H1 (cell line): ENCODE measurements around the gene KLF18. TPM values are rescaled to one million over a fixed set of nuclear protein-coding genes. Genes with fewer than 3 reads are reported as not detected.

ENCODE experiments used
- CTCF ChIA-PET: fragments of 300-600 bp; sonication (Branson Sonifier 250); formaldehyde crosslinking; loops from one replicate; lab custom pipeline; 2021; ENCODE audit not compliant: partially characterized antibody; lab: Charles Lee
- POLR2A ChIA-PET: fragments of 300-600 bp; sonication (Branson Sonifier 250); formaldehyde crosslinking; loops from one replicate; lab custom pipeline; 2021; ENCODE audit warnings: inconsistent platforms; ENCODE audit not compliant: partially characterized antibody; lab: Charles Lee
- DNase-seq, 2 experiments: peaks; one replicate each; pipeline versions ENCODE4 v3.0.0 to v3.0.0-alpha.2; 2010 to 2022; ENCODE audit warnings: low spot score in 2 of 2, low read depth in 1 of 2, mixed read lengths in 1 of 2
- FAIRE-seq: peaks from 2 replicates; lab custom pipeline; 2011; peaks lifted over from hg19 to GRCh38; lab: Jason Lieb, UNC
- H2AFZ ChIP-seq: 2 replicates; pipeline ENCODE4 v1.8.1; 2012; ENCODE audit warnings: low read length, inconsistent platforms
- H2AK5ac ChIP-seq: 2 replicates; pipeline ENCODE4 v1.6.1; 2013; ENCODE audit warnings: low read depth, low read length
- H2BK120ac ChIP-seq: replicated peaks from 2 replicates; pipeline ENCODE3; 2013; ENCODE audit warnings: low read depth, low read length, inconsistent platforms
- H2BK12ac ChIP-seq: 2 replicates; pipeline ENCODE4 v1.6.1; 2013; ENCODE audit warnings: low read depth, low read length
- H2BK15ac ChIP-seq: 2 replicates; pipeline ENCODE4 v1.6.1; 2013; ENCODE audit warnings: low read length
- H2BK20ac ChIP-seq: 2 replicates; pipeline ENCODE4 v1.6.1; 2013; ENCODE audit warnings: low read length
- H2BK5ac ChIP-seq: 2 replicates; pipeline ENCODE4 v1.6.1; 2013; ENCODE audit warnings: low read depth, low read length
- H3K14ac ChIP-seq: 2 replicates; pipeline ENCODE4 v1.6.1; 2013; ENCODE audit warnings: inconsistent platforms; ENCODE audit not compliant: insufficient read length
- H3K18ac ChIP-seq: 2 replicates; pipeline ENCODE4 v1.6.1; 2013; ENCODE audit warnings: low read length; ENCODE audit errors: extremely low read depth
- H3K23ac ChIP-seq: 2 replicates; pipeline ENCODE4 v1.6.1; 2013; ENCODE audit warnings: inconsistent platforms; ENCODE audit not compliant: insufficient read length
- H3K23me2 ChIP-seq: 2 replicates; pipeline ENCODE4 v1.6.1; 2013; ENCODE audit warnings: low read depth, low read length
- H3K27ac ChIP-seq: 2 replicates; pipeline ENCODE4 v1.6.1; 2011; ENCODE audit warnings: low read depth, low read length, inconsistent platforms
- H3K27me3 ChIP-seq, 4 experiments: replicated peaks in 1 of 4; 1 replicate in 1 of 4; 2 replicates in 3 of 4; pipeline versions ENCODE4 v1.6.1 to v1.8.1; 2011 to 2013; ENCODE audit warnings: low read length in 3 of 4, mild to moderate bottlenecking in 3 of 4, inconsistent platforms in 2 of 4, mixed read lengths in 2 of 4, moderate library complexity in 1 of 4; ENCODE audit not compliant: control insufficient read depth in 3 of 4, insufficient read depth in 3 of 4; ENCODE audit errors: extremely low read depth in 1 of 4
- H3K36me3 ChIP-seq, 4 experiments: 2 replicates each; pipeline versions ENCODE4 v1.6.1 to v1.8.1; 2011 to 2013; ENCODE audit warnings: mild to moderate bottlenecking in 4 of 4, low read length in 3 of 4, moderate library complexity in 2 of 4, control low read depth in 1 of 4, inconsistent platforms in 1 of 4; ENCODE audit not compliant: insufficient read depth in 4 of 4, control insufficient read depth in 2 of 4
- H3K4ac ChIP-seq: replicated peaks from 2 replicates; pipeline ENCODE3; 2013; ENCODE audit warnings: low read length, low read depth, mixed read lengths, inconsistent platforms; ENCODE audit not compliant: insufficient read length
- H3K4me1 ChIP-seq, 4 experiments: replicated peaks in 1 of 4; 1 replicate in 1 of 4; 2 replicates in 3 of 4; pipeline versions ENCODE4 v1.6.1 to v1.8.1; 2011 to 2013; ENCODE audit warnings: low read length in 3 of 4, inconsistent platforms in 2 of 4, mixed read lengths in 1 of 4; ENCODE audit not compliant: insufficient read depth in 4 of 4, control insufficient read depth in 3 of 4
- H3K4me2 ChIP-seq, 2 experiments: 2 replicates each; pipeline versions ENCODE4 v1.6.1 to v1.8.1; 2011 to 2013; ENCODE audit warnings: low read depth in 2 of 2, low read length in 2 of 2, control low read depth in 1 of 2, inconsistent platforms in 1 of 2, mild to moderate bottlenecking in 1 of 2; ENCODE audit not compliant: insufficient read depth in 1 of 2
- H3K4me3 ChIP-seq, 4 experiments: fragments of 200-600, 300-600 bp in 1 of 4; sonication (generic), shearing (Covaris generic), sonication (Bioruptor Twin) in 1 of 4; 2 replicates each; pipeline versions ENCODE4 v1.5.1 to v1.8.1; 2011 to 2016; ENCODE audit warnings: low read length in 4 of 4, low read depth in 3 of 4, control low read depth in 2 of 4, inconsistent platforms in 2 of 4, mild to moderate bottlenecking in 2 of 4, mixed read lengths in 1 of 4, moderate library complexity in 1 of 4; ENCODE audit not compliant: insufficient read depth in 2 of 4; ENCODE audit errors: extremely low read depth in 1 of 4
- H3K56ac ChIP-seq: replicated peaks from 2 replicates; pipeline ENCODE3; 2013; ENCODE audit warnings: low read depth, mild to moderate bottlenecking, mixed read lengths, low read length, inconsistent platforms; ENCODE audit not compliant: insufficient read length
- H3K79me1 ChIP-seq: 2 replicates; pipeline ENCODE4 v1.6.1; 2013; ENCODE audit warnings: low read depth, low read length, control low read depth
- H3K79me2 ChIP-seq, 2 experiments: 2 replicates each; pipeline versions ENCODE4 v1.6.1 to v1.8.1; 2012 to 2013; ENCODE audit warnings: low read length in 2 of 2, mild to moderate bottlenecking in 2 of 2, inconsistent platforms in 1 of 2; ENCODE audit not compliant: insufficient read depth in 2 of 2, control insufficient read depth in 1 of 2
- H3K9ac ChIP-seq, 4 experiments: replicated peaks in 1 of 4; 1 replicate in 1 of 4; 2 replicates in 3 of 4; pipeline versions ENCODE4 v1.6.1 to v1.8.1; 2011 to 2013; ENCODE audit warnings: low read depth in 3 of 4, low read length in 3 of 4, control low read depth in 2 of 4, mild to moderate bottlenecking in 2 of 4, moderate library complexity in 2 of 4, inconsistent platforms in 1 of 4; ENCODE audit errors: extremely low read depth in 1 of 4
- H3K9me3 ChIP-seq, 2 experiments: 2 replicates each; pipeline versions ENCODE4 v1.6.1 to v1.8.1; 2012 to 2013; ENCODE audit warnings: mild to moderate bottlenecking in 2 of 2, moderate library complexity in 2 of 2, control low read depth in 1 of 2, inconsistent platforms in 1 of 2, low read depth in 1 of 2, low read length in 1 of 2, mixed read lengths in 1 of 2; ENCODE audit not compliant: insufficient read depth in 2 of 2
- H4K20me1 ChIP-seq, 2 experiments: replicated peaks in 1 of 2; 2 replicates each; pipeline versions ENCODE3 to v1.8.1; 2011 to 2013; ENCODE audit warnings: inconsistent platforms in 2 of 2, low read length in 2 of 2, mild to moderate bottlenecking in 1 of 2; ENCODE audit not compliant: insufficient read depth in 2 of 2, control insufficient read depth in 1 of 2
- H4K5ac ChIP-seq: 2 replicates; pipeline ENCODE4 v1.6.1; 2013; ENCODE audit warnings: low read length, low read depth, mixed read lengths, inconsistent platforms; ENCODE audit not compliant: insufficient read length
- H4K8ac ChIP-seq: 2 replicates; pipeline ENCODE4 v1.8.0; 2013; ENCODE audit warnings: mild to moderate bottlenecking, moderate library complexity, low read length, inconsistent platforms; ENCODE audit not compliant: insufficient read depth; ENCODE audit errors: extremely low read depth
- H4K91ac ChIP-seq: replicated peaks from 2 replicates; pipeline ENCODE3; 2013; ENCODE audit warnings: low read length, mixed read lengths, inconsistent platforms; ENCODE audit not compliant: insufficient read length
- BACH1 ChIP-seq: IDR thresholded peaks from 2 replicates; pipeline ENCODE4 v1.6.1; 2012; ENCODE audit warnings: low read length, improper control_type of control experiment
- CREB1 ChIP-seq: IDR thresholded peaks from 2 replicates; pipeline ENCODE4 v1.6.1; 2012; ENCODE audit warnings: inconsistent platforms
- JUN ChIP-seq: IDR thresholded peaks from 2 replicates; pipeline ENCODE4 v1.6.1; 2011; ENCODE audit warnings: low read depth, mild to moderate bottlenecking, improper control_type of control experiment, low read length
- RAD21 ChIP-seq, 2 experiments: IDR thresholded peaks in 1 of 2; conservative IDR thresholded peaks in 1 of 2; 2 replicates each; pipeline ENCODE4 v1.6.1; 2011; ENCODE audit warnings: low read depth in 2 of 2, low read length in 2 of 2, improper control_type of control experiment in 1 of 2, inconsistent platforms in 1 of 2, mild to moderate bottlenecking in 1 of 2, moderate library complexity in 1 of 2
- SIX5 ChIP-seq: IDR thresholded peaks from 2 replicates; pipeline ENCODE4 v1.6.1; 2011; ENCODE audit warnings: mild to moderate bottlenecking, low read depth, low read length
- WGBS, 2 experiments: shearing (Covaris generic) in 1 of 2; methylation state at CpG; one replicate each; pipeline versions ENCODE4 v1.1.6 to v1.1.7; 2013 to 2015; ENCODE audit warnings: low lambda C conversion rate in 2 of 2, mixed read lengths in 2 of 2, inconsistent platforms in 1 of 2, low coverage in 1 of 2, missing lambda C conversion rate in 1 of 2; ENCODE audit not compliant: insufficient replicate concordance in 2 of 2, insufficient coverage in 1 of 2, insufficient read length in 1 of 2; ENCODE audit errors: extremely low coverage in 1 of 2, missing lambda C conversion rate in 1 of 2; 5-methylcytosine and 5-hydroxymethylcytosine counted together
- polyA plus RNA-seq, 7 experiments: library from polyadenylated mRNA; depleted of rRNA in 3 of 7; stranded (reverse) in 5 of 7; unstranded in 2 of 7; fragments of >200 nt in 5 of 7; fragments of 200-250 nt in 2 of 7; gene quantifications; 1 replicate in 5 of 7; 2 replicates in 1 of 7; 4 replicates in 1 of 7; pipeline versions ENCODE4 v1.2.1 to v1.2.3, GENCODE V29; 2011 to 2013; ENCODE audit warnings: missing spikeins in 2 of 7, mixed read lengths in 2 of 7
- total RNA-seq: library from RNA; stranded (reverse); fragmentation: NEBNext Ultra II Directional; extraction: Animal tissue kit (Norgen Biotek cat#: 25700); gene quantifications from 2 replicates; pipeline ENCODE4 v1.2.1, GENCODE V29; 2021

KLF18 gene
- total and polyA plus RNA-seq, 2 of the 8 experiments (the other 6 are each of a cell fraction or from before 2014, with no cell fraction given), result 0.09 to 0.15 TPM

- H2BK5ac ChIP-seq, result no peak overlapping the region
- no peak overlapping the region for H2BK15ac ChIP-seq
- H4K20me1 ChIP-seq, result no peaks in the 10 kb centered on the region
- TF ChIP-seq BACH1, result no peak
- TF ChIP-seq RAD21 (IDR thresholded peaks at IDR 0.05 in 1 of 2, conservative IDR thresholded peaks at IDR 0.05 in 1 of 2; ENCODE audit: low read depth in 2 of 2, low read length in 2 of 2), result no peak
- no peak for TF ChIP-seq SIX5
- no peak for TF ChIP-seq CREB1
- no peak for TF ChIP-seq JUN
- no peak overlapping the region for H2BK20ac ChIP-seq
- no peak overlapping the region for H3K23ac ChIP-seq
- H3K27me3 ChIP-seq, result no peaks in the 10 kb centered on the region
- H3K14ac ChIP-seq, result no peak overlapping the region
- no peak overlapping the region for H4K5ac ChIP-seq
- 97% methylated on average over 5 of the region's 5 CpGs; no CpG with 5 or more reads in 1 of the 2 experiments for WGBS, 2 experiments
- no peak for DNase-seq
- H2BK120ac ChIP-seq, result no peak overlapping the region
- no peak overlapping the region for H3K9ac ChIP-seq
- no peak overlapping the region for H3K4me2 ChIP-seq
- H4K91ac ChIP-seq, result no peak overlapping the region
- H2AK5ac ChIP-seq, result no peak overlapping the region
- no peak overlapping the region for H4K8ac ChIP-seq
- no peak overlapping the region for H3K18ac ChIP-seq
- H3K4ac ChIP-seq, result no peak overlapping the region
- no peaks in the 10 kb centered on the region for H3K9me3 ChIP-seq
- no peaks in the 10 kb centered on the region for H3K79me2 ChIP-seq
- H3K4me3 ChIP-seq, result no peak overlapping the region
- ChIA-PET POLR2A (no interaction called here), CTCF (interaction anchor here (0.8 to 2.1 kb wide), 5 partner anchors 17 to 97 kb away, joined by 3 to 5 read pairs (median 3); no protein-coding TSS in a partner anchor)
- no peak overlapping the region for H2AFZ ChIP-seq
- no peaks in the 10 kb centered on the region for H3K36me3 ChIP-seq
- H3K79me1 ChIP-seq, result no peaks in the 10 kb centered on the region
- no peak overlapping the region for H3K27ac ChIP-seq
- no peak overlapping the region for H2BK12ac ChIP-seq
- H3K56ac ChIP-seq, result no peak overlapping the region
- H3K4me1 ChIP-seq, result peaks cover 0 to 3% (median 0%) of the 10 kb centered on the region in 4 experiments; a peak in 2 of 7 replicates
- FAIRE-seq, result no peak
- H3K23me2 ChIP-seq, result no peaks in the 10 kb centered on the region
These were observed 21.0 kb downstream of the KLF18 start for GRCh38 chr1:44120398-44120949.
